ENCODE results near the gene ANG.

DNA sequence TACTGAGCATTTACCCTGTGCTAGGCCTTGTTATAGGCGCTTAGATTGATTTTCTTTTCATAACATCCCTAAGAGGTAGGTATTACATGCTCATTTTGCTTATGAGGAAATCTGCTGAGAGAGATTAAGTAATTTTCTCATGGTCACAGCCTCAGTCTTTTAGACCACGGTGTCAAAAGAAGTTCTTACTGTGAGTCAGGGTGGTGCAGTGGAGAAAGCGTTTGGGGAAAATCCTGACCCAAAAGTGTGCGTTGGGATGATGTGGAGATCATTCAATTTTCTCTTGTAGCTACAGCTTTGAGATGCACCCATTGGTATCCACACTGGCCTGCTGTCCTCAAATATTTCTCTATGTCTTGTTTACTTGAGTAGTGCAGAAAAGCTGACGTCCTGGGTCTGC lies 8.2 kb downstream of the ANG start:
- TF ChIP-seq, protein P1, sequence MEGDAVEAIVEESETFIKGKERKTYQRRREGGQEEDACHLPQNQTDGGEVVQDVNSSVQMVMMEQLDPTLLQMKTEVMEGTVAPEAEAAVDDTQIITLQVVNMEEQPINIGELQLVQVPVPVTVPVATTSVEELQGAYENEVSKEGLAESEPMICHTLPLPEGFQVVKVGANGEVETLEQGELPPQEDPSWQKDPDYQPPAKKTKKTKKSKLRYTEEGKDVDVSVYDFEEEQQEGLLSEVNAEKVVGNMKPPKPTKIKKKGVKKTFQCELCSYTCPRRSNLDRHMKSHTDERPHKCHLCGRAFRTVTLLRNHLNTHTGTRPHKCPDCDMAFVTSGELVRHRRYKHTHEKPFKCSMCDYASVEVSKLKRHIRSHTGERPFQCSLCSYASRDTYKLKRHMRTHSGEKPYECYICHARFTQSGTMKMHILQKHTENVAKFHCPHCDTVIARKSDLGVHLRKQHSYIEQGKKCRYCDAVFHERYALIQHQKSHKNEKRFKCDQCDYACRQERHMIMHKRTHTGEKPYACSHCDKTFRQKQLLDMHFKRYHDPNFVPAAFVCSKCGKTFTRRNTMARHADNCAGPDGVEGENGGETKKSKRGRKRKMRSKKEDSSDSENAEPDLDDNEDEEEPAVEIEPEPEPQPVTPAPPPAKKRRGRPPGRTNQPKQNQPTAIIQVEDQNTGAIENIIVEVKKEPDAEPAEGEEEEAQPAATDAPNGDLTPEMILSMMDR (IDR thresholded peaks at IDR 0.05): no peak
- TF ChIP-seq POLR2A (IDR thresholded peaks at IDR 0.05): no peak

All from right lobe of liver (tissue), 4 donors.